ENCODE data around the gene CYTH4.
"Not testable (repeated sequence)": the region's sequence is repeated elsewhere in the genome, so short reads cannot be mapped to it uniquely, and the experiment has no call there.

CYTH4 gene

GRCh38 chr22:37248251-37248650, 34.1 kb upstream of the CYTH4 start:
- no peak for DNase-seq (ENCODE audit: low spot score)

DNA sequence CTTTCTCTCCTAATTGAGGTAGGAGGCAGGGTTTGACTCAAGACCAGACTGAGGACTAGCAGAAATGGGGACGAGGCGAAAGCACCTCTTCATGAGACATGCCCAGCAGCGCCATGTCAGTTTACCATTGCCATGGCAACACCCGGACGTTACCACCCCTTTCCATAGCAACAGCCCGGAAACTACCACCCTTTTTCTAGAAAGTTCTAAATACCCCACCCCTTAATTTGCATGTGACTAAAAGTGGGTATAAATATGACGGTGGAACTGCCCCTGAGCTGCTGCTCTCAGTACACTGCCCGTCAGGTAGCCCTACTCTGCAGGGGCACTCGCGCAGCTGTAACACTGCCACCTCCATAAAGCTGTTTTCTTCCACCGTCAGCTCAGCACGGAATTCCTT, 32.3 kb upstream of the CYTH4 start:
- no peak for DNase-seq (ENCODE audit: low spot score)

DNA sequence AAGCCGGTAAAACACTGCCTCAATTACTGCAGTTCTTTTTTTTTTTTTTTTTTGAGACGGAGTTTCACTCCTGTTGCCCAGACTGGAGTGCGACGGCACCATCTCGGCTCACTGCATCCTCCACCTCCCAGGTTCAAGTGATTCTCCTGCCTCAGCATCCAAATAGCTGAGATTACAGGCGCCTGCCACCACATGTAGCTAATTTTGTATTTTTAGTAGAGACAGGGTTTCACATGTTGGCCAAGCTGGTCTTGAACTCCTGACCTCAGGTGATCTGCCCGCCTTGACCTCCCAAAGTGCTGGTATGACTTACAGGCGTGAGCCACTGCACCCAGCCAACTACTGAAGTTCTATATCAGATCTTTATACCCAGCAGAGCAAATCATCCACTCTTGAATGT, 30.5 kb upstream of the CYTH4 start:
- DNase-seq (ENCODE audit: low spot score): not testable (repeated sequence)

DNA sequence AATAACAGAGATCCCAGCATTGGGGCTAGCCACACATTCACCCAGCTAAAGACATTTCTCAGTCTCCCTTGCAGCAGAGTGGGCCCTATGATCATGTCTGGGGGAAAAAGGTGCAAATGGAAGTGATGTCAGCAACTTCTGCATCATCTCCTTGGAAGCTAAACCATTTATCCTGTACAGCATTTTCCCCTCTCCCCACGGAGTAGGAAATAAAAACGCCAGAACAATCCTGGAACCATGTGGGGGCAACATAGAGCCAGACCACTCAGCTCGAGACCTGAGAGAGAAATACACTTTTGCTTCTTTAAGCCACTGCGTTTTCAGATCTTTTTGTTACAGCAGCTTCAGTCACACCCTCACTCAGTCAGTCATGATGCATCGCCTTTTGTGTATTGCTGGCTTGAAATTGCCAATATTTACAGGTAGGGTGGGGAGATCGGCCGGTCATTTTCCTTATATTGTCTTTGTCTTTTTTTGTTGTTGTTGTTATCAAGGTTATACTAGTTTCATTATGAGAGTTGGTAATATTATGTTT, 29.1 kb upstream of the CYTH4 start:
- DNase-seq (ENCODE audit: low spot score): no peak

GRCh38 chr22:37254209-37254866, 28.0 kb upstream of the CYTH4 start:
- no peak for DNase-seq (ENCODE audit: low spot score)

GRCh38 chr22:37254867-37255233, 27.5 kb upstream of the CYTH4 start:
- DNase-seq (ENCODE audit: low spot score): no peak

DNA sequence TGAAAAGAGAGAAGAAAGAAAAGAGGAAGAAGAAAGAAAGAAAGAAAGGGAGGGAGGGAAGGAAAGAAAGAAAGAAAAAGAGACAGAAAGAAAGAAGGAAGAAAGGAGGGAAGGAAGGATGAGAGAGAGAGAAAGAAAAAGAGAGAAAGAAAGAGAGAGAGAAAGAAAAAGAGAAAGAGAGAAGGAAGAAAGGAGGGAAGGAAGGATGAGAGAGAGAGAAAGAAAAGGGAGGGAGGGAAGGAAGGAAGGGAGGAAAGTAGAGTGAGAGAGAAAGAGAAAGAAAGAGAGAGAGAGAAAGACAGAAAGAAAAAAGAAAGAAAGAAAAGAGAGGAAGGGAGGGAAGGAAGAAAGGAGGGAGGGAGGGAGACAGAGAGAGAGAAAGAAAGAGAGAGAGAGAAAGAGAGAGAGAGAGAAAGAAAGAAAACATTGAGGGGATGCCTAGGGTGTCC, 26.7 kb upstream of the CYTH4 start:
- DNase-seq (ENCODE audit: low spot score): no peak

DNA sequence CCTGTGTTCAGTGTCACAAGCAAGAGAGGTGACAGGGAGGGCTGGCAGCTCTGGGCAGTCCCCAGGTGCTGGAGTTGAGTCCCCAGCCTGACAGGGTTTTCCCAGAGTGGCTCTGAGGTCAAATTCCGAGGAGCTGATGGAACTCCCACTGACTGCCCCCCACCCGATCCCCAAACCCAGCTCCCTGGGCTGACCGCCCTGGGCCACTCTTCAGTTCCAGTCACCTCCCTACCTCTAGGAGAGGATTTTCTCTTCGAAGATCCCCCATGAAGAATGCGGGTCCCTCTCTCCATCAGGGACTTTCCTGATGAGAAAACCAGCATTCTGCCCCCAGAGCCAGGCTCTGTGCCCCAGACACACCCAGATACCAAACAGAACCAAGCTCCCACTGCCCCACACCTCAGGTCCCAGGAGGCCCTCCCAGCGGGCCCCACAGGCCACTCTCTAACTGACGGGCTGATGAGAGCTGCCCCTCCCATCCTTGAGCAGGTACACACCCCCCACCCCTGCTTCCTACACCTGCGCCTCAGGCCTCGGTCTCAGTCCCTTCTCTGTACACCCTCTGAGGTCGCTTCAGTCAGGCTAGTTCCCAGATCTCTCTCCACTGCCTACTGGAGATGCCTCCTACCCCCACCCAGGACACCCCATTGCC, 26.1 kb upstream of the CYTH4 start:
- no peak for DNase-seq (ENCODE audit: low spot score)

DNA sequence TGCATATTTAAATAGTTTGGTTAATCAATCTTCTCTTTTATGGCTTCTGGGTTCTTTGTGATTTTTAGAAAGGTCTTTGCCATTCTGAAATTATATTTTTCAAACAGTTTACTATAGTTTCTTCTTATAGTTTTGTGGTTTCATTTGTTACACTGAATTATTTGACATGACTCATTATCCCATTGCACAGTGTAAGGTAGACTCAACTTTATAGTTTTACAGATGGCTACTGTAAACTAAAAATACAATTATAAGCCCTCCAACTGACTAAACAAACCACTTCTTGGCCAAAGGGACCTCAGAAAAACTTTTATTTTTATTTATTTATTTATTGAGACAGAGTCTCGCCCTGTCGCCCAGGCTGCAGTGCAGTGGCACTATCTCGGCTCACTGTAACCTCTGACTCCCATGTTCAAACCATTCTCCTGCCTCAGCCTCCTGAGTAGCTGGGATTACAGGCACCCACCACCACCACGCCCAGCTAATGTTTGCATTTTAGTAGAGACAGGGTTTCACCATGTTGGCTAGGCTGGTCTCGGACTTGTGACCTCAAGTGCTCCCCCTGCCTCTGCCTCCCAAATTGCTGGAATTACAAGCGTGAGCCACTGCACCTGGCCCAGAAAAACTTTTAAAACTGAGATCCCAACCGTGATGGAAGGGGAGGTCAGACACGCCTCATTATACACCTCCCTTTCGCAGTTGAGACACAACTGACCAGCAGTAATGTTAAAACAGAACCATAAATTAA, 24.1 kb upstream of the CYTH4 start:
- DNase-seq (ENCODE audit: low spot score): no peak

DNA sequence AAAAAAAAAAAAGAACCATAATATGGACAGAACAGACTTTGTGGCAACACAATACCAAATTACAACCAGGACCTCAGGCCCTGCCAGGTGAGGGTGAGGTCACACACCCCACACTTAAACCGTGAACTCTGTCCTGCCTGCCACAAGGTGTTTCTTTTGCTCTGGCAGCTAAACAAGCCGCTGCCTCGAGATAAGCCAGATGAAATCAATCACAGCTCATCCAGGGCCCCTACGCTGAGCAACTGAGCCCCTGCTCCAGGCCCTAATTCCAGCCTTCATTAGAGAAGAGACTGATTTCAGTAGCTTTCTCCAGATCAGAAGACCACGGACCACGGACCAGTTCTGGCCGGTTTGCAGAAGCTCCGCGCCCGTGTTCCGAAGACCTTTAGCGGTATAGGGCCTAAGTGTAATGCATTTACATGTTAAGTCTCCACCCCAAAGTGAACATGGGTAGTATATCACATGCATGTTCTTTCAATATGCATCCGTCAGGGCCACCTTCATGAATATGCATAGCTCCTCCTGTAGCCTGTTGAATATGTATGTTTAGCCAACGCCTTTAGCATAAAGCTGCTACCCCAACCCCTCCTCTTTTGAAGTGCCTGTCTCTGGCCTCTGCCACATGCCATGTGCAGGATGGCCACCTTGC, 23.4 kb upstream of the CYTH4 start:
- no peak for DNase-seq (ENCODE audit: low spot score)

DNA sequence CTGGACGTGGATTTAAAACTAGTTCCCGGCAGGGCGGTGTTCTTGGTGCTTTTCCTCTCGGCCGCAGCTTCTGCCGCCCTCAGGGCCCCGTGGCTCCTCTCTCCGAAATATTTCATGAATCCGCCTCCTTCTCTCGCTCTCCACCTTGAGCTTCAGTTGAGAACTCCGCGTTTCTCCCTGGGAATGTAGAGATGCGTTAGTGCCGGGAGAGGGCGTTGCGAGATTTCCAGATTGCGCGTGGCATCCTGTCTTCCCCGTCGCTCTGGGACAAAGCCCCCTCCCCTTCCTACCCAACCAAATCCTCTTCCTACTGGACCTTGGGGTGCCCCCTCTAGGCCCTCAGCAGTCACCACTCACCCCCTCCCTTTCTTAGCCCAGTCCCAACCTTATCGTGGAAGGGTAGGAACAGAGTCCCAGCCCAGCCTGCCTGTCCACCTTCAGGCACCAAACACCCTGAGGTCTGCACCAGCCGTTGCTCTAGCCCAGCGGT, 22.7 kb upstream of the CYTH4 start:
- no peak for DNase-seq (ENCODE audit: low spot score)

DNA sequence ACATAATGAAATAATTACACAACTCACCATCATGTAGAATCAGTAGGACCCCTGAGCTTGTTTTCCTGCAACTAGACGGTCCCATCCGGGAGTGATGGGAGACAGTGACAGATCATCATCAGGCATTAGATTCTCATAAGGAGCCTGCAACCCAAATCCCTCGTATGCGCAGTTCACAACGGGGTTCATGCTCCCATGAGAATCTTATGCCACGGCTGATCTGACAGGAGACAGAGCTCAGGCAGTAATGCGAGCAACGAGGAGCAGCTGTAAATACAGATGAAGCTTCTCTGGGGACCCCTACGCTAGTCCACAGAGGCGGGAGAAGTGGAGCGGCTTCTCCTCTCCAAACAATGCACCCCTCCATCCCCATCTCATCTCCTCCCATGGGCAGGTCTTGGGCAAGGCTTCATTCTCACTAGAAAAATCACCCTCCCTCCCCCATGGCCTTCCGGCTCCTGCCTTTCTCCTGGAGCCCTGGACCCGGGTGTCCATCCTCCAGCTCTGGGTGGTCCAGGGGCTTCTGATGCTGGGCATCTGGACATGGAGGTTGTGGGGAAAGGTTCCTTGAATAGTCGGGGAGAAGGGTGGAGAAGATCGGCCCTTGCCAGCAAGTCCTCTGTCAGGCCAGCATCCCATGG, 22.0 kb upstream of the CYTH4 start:
- no peak for DNase-seq (ENCODE audit: low spot score)

DNA sequence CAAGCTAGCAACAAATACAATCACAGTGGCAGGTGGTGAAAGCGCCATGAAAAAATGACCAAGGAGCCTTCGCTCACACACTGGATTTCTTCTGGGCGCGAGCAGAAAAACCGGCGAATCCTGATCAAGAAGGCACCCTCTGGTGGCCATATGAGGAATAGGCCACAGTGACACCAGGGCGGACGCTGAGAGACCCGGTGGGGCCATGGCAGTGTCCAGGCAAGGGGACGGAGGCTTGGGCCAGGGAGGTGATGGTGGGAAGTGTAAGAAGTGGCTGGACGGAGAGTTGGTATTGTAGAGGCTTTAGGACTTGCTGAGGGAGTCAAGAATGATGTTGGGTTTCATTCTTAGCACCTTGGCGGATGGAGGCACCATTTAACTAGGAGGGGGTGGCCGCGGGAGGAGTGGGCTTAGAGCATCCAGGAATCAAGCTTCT, 21.4 kb upstream of the CYTH4 start:
- DNase-seq (ENCODE audit: low spot score): no peak

DNA sequence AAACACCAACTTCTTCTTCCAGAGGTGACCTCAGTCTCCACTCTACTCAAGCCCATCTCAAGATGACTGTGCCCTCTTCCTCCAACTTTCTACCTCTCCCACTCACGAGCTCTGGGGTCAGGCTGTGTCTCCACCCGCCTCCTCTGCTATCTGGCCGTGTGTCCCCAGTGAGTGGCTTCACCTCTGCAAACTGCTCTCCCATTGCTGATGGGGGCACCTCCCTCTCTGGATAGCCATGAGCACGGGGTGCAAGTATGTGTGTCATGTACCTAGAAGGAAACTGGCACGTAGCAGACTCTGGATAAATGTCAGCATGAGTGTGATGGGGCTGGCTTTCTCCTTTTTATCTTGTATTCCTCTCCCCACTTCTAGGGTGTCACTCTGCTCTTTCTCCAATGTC, 20.0 kb upstream of the CYTH4 start:
- no peak for DNase-seq (ENCODE audit: low spot score)

DNA sequence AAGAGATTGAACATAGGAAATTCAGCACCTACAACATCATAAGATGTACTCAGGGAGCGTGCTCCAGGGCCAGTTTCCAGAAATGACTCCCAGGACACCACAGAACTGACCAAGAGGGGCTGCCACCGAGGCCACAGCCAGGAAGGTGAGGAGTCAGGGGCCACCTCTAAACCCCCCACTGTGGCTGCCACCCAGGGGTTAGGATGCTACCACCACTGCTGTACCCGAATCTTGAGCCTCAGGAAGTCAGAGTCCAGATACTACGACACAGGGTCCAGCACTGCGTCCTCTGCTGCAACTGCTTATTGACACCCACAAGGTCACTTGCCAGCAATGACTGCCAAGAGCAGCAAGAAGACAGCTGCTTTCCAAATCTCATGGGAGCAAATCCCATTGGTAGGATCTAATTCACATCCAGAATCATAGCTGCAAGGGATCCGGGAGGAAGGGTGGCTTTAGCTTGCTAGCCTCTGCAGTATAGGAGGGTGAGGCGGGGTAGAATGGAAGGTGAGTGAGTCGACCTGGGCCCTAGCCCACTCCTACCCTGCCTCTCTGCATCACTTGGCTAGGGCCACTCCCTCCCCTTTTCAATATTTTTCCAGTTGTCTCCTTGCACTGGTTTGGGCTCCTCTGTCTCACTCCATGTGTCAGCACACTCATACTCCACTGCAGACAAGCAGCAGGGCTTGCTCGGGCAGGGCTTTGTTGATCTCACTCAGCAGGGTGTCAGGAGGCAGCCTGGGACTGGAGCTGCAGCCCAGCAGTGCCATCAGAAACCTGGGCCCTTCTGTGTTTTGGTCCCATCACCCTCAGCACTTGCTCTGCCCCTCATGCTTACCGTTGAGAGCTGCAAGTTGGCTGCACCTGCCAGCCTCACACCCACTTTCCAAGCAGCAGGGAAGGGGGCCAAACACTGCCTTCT, 18.1 kb upstream of the CYTH4 start:
- DNase-seq (ENCODE audit: low spot score): no peak

- DNase-seq (ENCODE audit: low spot score): no peak
Observed at GRCh38 chr22:37266581-37267134, 15.7 kb upstream of the CYTH4 start.

DNA sequence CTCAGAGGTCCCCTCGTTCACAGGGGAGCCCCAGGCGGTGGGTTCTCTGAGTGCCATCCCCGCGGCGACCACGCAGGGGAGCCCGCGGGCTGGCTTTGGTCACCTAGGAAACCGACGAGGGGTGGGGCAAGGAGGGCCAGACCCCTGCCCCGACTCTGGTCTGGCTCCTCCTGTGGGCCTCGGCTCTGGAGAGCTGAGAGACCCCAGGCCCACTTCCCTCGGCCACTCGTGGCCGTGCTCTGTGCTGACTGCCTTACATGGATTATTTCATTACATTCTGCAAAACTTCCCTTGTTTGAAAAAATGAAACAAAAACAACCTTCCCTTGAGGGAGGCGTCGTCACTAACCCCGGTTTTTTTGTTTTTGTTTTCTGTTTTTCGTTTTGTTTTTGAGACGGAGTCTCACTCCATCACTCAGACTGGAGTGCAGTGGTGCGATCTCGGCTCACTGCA, 15.1 kb upstream of the CYTH4 start:
- no peak for DNase-seq (ENCODE audit: low spot score)

DNA sequence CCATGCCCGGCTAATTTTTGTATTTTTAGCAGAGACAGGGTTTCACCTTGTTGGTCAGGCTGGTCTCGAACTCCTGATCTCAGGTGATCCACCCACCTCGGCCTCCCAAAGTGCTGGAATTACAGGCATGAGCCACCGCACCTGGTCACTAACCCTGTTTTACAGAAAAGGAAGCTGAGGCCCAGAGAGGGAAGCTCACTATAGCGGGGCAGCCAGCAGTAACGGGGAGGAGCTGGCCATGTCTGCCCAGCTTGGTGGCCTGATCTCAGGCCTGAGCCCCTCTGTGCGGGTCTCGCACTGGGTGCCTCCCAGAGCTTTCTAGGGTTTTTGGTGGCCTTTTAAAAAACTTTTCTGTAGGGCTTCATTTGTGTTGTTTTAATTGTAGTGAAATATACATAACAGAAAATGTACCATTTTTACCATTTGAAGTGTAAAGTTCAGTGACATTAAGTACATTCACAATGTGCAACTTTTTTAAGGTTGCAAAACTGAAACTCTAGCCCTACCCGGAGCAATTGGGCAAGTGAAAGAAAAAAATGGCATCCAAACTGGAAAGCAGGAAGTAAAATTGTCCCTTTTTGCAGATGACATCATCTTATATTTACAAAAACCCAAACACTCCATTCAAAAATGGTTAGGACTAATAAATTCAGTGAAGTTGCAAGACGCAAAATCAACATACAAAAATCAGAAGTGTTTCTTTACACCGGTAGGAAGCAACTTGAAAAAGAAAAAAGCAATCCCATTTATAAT, 14.5 kb upstream of the CYTH4 start:
- DNase-seq (ENCODE audit: low spot score): no peak

DNA sequence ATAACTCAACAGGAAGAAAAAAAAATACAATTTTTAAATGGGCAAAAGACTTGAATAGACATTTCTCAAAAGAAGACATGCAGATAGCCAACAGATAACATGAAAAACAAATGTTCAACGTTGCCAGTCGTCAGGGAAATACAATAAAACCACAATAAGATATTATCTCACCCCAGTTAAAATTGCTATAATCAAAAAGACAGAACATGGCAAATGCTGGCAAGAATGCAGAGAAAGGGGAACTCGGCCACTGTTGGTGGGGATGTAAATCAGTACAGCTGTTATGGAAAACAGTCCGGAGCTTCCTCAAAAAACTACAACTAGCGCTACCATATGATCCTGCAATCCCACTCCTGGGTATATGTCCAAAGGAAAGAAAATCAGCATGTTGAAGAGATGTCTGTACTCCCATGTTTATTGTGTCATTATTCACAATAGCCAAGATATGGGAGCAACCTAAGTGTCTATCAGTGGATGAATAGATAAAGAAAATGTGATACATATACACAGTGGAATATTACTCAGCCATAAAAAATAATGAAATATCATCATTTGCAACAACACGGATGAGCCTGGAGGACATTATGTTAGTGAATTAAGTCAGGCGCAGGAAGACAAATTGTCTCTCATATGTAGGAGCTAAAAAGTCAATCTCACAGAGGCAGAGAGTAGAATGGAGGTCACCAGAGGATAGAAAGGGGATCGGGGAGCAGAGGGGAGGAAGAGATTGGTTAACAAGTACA, 12.2 kb upstream of the CYTH4 start:
- peak; percentile 46 for DNase-seq (ENCODE audit: low spot score)
